CD4-positive, alpha-beta T cell treated with Interleukin-4 for 4 hours (primary cell): Measurements from ENCODE around the gene QRICH2.
"Not testable (repeated sequence)": the region's sequence is repeated elsewhere in the genome, so short reads cannot be mapped to it uniquely, and the experiment has no call there.

Experiments used
- DNase-seq: peaks from one replicate; pipeline ENCODE4 v3.0.0-alpha.2; 2020

The QRICH2 gene

DNA sequence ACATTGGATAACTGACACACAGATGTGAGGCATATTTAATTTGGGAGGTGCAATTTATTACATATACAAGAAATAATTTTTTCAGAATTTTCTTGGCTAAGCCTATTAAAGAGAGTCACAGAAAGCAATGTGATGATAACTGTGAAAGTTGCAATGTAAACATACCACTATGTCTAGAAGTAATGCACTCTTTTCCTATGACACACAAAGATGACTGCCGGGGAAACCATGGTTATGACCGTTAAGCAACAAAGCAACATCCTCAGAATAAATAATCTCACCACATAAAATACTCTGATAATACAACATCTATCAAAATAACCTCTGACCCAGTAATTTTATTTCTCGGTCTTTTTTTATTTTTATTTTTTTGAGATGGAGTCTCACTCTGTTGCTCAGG is 10.5 kb upstream of the QRICH2 start:
- no peak for DNase-seq

DNA sequence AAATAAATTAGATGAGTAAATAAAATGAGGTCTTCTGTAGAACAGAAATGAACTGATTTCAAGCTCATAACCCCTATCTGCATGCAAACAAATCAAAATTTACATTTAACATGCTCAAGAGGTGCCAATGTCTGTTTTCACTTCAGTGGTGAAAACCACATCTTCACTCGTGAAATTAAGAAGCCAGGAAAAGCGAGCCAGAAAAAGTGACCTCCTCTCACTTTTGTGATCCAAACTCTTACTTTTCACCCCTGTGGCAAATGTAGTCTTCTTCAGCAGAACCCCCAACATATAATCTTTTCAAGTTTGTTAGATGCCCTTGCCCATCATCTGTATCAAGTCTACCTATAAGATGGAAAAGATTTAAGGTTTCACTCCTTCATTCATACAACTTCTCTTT is 9.5 kb upstream of the QRICH2 start:
- no peak for DNase-seq

DNA sequence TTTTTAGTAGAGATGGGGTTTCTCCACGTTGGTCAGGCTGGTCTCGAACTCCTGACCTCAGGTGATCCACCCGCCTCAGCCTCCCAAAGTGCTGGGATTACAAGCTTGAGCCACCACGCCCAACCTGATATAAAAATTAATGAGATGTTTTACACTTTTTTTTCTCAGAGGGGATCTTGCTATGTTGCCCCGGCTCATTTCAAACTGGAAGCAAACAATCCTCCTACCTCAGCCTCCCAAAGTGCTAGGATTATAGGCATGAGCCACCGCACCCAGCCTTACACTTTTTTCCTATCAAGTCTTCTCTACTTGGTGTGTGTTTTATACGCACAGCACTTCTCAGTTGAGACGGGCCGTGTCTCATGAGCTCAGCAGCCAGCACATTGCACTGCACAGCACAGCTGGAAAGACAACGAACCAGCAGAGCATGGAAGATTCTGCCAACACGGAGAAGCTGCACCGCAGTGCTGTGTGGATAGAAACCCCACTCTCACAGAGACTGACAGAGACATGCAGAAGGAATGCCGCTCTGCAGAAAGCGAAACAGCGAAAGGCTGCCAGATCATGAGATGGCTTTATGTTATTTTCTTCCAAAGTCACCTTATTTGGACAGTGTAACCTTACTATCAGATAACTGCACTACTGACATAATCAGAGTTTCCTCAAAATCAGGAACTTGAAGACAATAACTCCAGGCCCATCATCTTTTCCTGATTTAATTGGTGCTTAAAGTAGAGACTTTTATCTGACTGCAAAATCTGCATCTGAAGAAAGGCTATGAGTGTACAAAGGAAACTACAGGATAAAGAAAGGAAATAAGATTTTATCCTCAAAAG is 6.5 kb upstream of the QRICH2 start:
- DNase-seq = peak; percentile 2

DNA sequence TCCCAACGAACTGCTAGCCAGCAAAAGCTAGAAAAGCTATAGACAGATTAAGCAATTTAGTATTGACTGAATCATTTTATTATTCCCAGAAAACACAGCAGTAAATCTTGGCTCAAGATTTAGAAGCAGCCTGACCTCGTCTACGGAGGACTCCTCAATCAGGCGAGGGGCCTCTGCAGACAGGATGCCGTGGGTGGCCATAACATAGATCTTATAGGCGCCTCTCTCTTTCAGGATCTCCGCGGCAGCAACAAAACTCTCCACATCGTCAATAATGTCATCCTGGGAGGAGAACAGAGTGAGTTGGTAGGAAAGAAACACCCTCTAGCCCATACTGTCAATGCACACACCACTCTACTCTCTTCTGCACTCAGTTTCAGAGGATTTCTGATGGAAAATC is 4.7 kb upstream of the QRICH2 start:
- no peak for DNase-seq

- no peak for DNase-seq
Measured at GRCh38 chr17:76309461-76309860, 1.4 kb upstream of the QRICH2 start.

DNA sequence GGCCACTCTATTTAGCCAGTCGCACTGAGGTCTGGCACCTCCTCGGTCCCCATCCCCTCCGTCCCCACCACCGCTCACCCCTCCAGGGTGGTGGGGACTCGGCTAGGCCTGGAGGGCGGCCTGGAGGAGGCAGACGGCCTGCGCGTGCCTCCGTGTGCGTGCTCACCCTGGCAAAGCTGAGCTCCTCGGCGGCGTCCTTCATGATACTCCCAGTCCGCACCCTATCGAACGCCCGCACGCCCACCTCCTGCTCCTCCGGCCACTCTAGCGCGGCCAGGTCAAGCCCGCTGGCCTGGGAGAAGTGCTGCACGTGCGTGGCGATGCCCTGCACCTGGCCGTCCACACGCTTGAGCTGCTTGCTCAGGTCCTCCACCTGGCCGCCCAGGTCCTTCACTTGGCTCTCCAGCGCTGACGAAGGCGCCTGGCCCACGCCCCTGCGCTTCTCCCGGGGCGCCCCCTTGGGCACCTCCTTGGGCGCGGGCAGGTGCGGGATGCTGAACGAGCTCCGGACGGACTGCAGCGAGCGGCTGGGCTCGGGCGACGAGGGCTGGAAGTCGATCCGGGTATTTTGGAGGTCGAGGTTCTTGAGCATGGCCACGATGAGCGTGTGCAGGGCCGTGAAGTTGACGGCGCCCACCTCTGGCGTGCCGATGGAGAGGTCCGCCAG is 644 bp downstream of the QRICH2 start:
- no peak for DNase-seq

- not testable (repeated sequence) for DNase-seq
Measured at GRCh38 chr17:76305135-76305454, 3.0 kb downstream of the QRICH2 start.

GRCh38 chr17:76304226-76305134 is 3.6 kb downstream of the QRICH2 start:
- no peak for DNase-seq

- DNase-seq = no peak
Measured at GRCh38 chr17:76297436-76297835, 10.6 kb downstream of the QRICH2 start.

- no peak for DNase-seq
Measured at GRCh38 chr17:76296889-76297288, 11.2 kb downstream of the QRICH2 start.

DNA sequence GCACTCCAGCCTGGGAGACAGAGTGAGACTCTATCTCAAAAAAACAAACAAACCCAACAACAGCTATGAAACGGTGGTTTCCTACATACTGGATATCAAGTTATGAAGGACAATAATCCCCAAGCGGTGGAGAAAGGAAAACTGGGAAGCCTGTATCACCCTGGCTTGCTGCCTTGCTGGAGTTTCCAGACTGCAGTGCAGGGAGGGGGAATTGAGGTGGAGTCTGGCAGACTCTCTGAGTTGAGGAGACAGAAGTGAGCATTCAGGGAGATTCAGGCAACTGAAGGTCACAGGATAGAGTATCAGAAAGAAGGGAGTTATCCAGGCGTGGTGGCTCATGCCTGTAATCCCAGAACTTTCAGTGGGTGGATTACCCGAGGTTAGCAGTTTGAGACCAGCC is 11.9 kb downstream of the QRICH2 start:
- DNase-seq = no peak

- no peak for DNase-seq
Measured at GRCh38 chr17:76293106-76293505, 15.0 kb downstream of the QRICH2 start.

- no peak for DNase-seq
Measured at GRCh38 chr17:76292567-76292966, 15.5 kb downstream of the QRICH2 start.

DNA sequence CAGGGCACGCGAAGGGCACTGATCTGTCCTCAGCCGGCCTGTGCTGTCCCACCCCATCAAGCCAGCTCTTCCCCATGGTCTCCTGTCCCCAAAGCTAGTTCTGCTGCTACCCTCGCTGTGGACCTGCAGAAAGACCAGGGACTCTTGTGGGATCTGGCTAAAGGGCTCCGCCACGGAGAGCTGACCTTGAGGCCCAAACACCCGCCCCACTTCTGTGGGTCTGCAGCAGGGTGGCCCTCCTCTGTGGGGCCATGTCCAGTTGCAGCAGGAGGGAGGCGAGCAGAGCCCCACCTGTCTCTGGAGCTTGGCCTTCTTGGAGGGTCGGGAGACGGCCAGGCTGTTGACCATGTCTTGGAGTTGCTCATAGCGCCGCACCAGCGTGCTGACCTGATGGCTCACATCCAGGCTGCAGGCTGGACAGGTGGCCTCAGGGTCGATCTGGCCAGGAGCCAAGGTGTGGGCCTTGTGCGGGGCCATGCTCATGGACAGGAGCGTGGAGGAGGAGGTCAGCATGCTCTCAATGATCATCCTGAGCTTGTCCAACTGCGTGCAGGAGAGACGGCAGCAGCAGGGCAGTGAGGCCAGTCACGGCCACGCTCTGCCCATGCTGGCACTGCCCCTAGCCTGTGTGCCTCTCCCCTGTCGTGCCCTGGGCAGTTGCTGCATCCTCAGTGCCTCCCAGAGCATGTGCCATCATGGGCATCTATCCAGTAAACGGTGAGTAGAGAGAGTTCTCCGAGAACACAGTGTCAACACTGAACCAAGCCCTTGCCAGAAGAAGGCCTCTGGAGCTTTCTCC is 26.3 kb downstream of the QRICH2 start:
- DNase-seq = no peak

DNA sequence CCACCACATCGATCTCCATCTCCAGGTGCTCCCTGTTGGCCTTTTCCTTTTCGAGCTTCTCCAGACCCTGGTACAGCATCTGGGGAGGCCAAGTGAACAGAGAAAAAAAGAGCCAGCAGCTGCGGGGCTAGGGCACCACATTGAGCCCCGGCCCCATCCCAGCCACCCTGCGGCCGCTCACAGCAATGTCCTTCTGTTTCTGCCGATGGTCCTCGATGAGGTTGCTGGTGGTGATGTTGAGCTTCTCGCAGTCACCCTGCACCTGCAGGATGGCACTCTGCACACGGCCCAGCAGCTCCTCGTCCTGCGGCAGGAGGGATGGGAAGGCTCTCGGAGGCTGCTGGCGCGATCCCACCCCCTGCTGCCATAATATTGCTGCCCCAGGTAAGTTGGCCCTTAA is 27.4 kb downstream of the QRICH2 start:
- no peak for DNase-seq

GRCh38 chr17:76279742-76280287 is 28.3 kb downstream of the QRICH2 start:
- DNase-seq = no peak

- peak; percentile 81 for DNase-seq
Measured at GRCh38 chr17:76278952-76279741, 28.9 kb downstream of the QRICH2 start.

DNA sequence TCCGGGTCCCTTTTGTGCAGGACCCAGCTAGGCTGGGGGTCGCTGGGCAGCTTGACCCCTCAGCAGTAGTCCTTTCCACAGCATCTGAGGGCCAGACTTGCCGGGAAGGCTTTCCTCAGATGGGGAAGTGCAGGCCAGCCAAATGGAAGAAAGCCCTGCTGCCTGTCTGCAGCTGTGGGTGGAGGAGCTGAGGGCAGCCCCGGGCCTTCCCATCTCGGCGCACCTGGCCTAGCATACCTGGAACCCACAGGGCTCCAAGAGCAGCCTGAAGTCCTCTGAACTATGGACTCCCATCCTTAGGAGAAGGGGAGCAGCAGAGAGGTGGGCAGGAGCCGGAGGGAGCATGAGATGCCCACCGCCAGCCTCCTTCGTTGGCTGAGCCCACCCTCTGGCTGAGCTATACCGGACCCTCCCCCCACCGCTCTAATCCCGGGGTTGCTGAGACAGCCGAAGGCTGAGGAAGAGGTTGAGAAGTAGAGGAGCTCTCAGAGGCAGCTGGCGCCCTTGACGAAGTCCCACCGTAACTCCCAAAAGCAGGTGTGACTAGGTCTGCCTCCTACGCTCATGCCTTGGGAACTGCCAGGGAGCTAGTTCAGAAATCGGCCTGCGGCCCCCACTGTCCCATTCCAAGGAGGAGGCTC is 29.7 kb downstream of the QRICH2 start:
- DNase-seq = no peak

DNA sequence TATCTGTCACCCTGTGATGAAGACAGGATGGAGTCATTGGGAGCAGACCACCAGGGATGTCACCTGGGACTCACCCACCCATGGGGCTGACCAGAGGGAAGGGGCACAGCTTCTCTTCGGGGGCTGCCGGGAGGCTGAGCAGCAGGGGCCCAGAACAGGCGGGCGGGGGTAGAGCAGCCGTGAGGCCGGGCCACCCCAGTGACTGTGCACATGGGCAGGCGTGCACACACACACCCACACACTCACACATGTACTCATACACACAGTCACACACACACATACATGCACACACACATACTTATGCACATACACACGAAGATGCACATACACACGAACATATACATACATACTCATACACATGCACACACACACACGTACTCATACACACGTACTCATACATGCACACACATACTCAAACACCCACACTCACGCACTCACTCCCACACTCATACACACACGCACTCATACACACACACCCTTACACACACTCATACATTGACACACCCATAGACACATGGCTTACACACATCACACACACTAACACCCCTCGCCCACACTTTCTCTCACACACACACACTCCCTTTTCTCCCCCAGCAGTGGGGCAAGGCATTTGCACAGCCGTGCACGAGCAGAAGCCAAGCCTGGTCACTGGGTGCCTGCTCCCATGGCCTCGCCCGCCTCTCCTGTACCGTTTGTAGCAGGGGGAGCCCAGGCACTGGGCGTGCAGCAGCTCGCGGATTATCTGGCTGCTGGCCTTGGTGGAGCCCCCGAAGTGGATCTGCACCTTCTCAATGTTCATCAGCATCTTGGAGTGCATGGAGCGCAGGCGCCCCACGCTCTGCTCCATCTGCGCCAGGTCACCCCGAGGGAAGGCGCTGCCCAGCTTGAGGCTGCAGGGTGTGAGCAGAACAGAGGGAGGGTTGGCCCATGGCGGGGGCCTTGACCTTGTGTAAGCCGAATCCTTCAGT is 30.5 kb downstream of the QRICH2 start:
- no peak for DNase-seq
